Fibroblast of skin of left quadriceps (primary cell): ENCODE data around the gene TNF.
"Not testable (repeated sequence)": the region's sequence is repeated elsewhere in the genome, so short reads cannot be mapped to it uniquely, and the experiment has no call there.

ENCODE experiments used
- DNase-seq, 2 experiments: peaks; one replicate each; pipeline ENCODE4 v3.0.0-alpha.2; 2013; ENCODE audit warnings: low read depth in 2 of 2

Gene TNF

GRCh38 chr6:31544676-31545075 lies 30.7 kb upstream of the TNF start:
- no peak for DNase-seq

- DNase-seq, result no peak
Observed at GRCh38 chr6:31545291-31545690, 30.1 kb upstream of the TNF start.

DNA sequence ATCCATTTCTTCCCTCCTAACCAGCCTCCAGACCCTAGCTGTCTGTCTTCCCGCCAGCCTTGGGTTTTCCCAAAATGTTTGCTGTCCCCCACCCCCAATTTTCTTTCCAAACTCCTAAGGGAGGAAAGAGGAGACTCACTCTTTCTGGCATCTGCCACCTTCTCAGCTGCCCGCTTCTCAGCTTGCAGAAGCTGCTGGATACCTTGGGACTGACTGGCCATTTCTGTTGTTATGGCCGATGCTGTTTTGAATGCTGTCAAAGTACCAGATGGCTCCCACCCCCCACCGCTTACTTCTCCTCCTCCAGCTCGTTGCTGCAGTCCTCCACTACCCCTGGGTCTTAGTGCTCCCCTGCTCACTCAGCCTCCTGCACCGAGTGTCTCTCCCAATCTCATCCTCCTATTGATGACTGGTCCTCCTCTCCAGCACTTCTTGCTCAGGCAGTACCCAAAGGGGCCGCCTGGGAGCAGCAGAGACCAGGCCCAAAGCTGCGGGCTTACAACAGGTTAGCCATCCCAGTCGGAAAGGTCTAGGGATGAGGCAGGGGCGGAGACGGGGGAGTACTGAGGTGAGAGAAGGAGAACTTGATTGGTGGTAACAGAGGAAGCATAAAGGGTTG lies 28.9 kb upstream of the TNF start, which contains the start of gene ATP6V1G2:
ATP6V1G2 (minus strand) TSS at position 270 of the 619 bp plus-strand sequence; CDS start at position 221, 49 bp downstream.
- peak; percentile 88 for DNase-seq

DNA sequence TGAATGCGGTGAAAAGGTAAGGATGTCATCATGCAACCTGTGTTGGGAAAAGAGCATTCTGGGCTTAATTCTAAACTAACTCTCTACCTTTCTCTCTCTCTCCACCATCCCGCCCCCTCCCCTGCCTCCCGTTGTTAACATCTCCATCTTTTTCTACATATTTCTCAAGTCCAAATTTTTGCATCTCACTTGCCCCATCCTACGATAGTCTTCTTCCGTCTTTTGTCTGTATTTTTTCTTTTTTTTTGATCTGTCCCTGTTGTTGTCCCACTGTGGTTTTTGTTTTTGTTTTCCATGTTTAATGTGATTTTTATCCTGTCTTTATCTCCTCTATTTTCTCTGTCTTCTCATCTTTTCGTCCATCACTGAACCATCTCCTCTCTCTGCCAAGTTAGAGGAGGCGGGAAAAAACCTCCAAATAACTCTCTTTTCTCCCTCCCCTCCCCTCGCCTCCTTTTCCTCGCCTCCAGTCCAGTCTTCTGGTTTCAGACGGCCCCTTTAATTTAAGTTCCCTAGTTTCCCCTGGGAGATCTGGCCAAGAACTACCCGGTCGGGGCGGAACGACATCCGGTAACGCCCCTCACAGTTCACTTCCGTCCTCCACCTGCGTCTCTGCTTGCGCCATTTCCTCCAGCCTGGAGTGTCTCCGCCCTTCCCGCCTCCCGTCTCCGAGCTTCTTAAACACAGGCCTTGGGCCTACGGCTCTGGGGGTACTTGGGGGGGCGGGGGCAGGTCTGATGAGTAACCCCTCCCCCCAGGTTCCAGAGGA lies 28.2 kb upstream of the TNF start, which contains the start of gene NFKBIL1:
NFKBIL1 (plus strand) TSS at position 651 of the 769 bp plus-strand sequence; CDS start at position 738, 87 bp downstream.
- DNase-seq, result peak; percentile 96 to 97

DNA sequence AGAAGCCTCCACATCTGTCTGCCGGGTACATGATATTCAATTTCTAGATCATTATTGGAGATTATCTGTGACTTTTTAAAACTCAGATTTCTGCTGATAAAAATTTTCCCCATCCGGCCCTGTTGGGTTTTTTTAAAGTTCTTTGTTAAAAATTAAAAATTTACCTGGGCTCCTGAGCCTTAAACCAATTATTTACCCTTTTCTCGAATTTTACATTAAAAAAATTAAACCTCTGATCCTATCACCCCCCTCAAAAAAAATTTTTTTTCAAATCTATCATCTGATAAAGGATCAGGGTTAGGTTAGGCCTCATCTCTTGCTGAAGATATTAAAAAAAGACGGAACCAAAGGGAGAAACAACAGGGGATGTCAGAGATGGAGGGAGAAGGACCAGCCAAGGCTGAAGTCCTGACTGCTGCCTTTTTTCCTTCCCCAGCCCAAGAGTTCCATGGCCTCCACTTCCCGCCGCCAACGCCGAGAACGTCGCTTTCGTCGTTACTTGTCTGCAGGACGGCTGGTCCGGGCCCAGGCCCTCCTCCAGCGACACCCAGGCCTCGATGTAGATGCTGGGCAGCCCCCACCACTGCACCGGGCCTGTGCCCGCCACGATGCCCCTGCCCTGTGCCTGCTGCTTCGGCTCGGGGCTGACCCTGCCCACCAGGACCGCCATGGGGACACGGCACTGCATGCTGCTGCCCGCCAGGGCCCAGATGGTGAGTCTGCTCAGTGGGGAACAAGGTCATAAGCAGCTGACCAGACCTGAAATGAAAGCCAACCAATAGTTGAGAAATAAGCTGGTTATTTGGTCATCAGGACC lies 27.4 kb upstream of the TNF start:
- DNase-seq, result no peak

DNA sequence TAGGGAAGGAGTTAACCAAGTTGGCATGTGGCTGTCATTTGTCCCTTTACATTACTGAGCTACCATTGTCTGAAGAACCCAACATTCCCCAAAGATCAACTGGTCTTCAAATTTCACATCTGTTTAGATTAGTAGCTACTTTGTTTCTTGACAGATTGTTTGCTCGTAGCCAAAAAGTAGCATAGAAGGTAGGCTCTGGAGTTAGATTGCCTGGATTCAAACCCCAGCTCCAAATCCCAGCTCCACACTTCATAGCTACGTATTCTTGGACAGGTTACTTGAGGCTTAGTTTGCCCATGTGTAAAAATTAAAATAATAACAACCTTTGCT lies 26.9 kb upstream of the TNF start:
- no peak for DNase-seq

GRCh38 chr6:31551371-31551770 lies 24.0 kb upstream of the TNF start:
- DNase-seq, result not testable (repeated sequence)

DNA sequence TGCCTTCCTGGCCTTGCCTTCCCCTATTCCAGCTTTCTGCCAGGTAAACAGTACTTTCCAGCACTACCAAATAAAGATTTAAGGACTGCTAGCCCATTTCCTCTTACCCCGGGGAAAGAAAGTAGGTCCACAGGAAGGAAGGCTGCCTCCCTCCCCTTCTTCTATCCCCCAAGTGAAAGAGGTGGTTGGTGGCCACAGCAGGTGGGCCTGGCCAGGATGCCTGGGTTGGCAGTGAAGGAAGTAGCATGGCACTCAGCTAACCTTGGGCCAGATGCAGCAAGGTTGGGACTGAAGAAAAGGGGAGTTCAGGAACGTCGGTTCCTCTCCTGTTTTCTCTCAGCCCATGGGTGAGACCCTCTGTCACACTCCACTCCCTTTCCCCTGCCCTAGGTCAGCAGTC lies 19.1 kb upstream of the TNF start:
- DNase-seq, result no peak

GRCh38 chr6:31557443-31558317 lies 17.7 kb upstream of the TNF start:
- DNase-seq, result no peak

DNA sequence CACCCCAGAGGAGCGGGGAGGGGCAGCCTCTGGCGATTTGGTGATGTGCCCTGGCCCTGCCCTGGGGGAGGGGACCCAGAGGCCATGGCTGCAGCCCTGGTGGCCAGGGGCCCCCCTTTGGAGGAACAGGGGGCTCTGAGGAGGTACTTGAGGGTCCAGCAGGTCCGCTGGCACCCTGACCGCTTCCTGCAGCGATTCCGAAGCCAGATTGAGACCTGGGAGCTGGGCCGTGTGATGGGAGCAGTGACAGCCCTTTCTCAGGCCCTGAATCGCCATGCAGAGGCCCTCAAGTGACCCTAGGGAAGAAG lies 17.1 kb upstream of the TNF start:
- no peak for DNase-seq

- DNase-seq, result no peak
Observed at GRCh38 chr6:31558631-31559500, 16.5 kb upstream of the TNF start.

GRCh38 chr6:31559606-31559957 lies 15.8 kb upstream of the TNF start:
- no peak for DNase-seq

DNA sequence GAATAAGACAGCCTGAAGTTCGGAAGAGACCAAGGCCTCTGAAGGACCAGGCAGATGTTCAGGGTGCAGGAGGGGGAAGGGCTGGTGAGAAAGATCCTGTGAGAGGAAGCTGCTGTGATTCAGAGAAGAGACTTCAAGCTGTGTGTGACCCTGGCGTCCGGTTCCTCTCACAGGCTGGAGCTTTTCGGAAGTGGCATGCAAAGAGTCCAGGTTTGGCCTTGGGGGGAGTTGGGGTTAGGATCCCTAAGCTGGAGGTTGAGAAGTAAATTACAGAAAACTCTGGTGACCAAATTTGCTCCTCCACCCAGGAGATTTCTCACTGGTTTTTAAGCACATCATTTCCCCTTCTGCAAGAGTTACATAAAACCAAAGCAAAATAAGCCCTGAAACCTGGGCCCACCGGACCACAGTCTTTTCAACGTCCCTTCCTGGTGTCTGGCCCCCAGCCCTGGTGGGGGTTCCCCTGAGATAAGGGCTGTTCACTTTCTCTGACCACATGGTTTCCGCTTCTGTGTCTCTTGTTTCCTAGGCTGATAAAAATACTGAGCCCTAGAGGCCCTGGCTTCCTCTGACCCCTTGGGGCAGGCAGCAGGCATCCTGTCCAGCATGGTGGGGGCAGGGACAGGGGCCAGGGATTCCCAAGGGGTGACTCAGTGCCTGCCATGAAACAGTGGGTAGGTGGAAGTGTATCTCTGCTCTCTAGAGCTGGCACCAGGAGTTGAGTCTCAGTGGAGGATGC lies 15.2 kb upstream of the TNF start:
- DNase-seq, result no peak

DNA sequence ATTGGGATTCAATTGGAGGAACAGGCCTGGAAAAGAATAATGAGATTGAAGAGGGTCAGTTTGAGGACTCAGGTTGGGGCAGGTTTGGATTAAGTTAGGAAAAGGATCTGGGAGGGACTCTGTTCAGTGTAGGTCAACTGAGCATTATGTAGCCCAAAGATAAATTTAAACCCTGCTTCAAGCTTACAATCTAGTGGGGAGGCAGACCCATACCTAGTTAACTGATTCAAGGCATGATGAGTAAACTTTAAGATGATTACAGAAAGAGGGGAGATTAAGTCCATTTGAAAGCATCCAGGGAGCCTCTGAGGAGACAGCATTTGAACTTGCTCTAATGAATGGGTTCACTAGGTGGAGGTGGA lies 14.7 kb upstream of the TNF start:
- DNase-seq, result no peak

- no peak for DNase-seq
Observed at GRCh38 chr6:31567531-31568370, 7.6 kb upstream of the TNF start.

- DNase-seq, result no peak
Observed at GRCh38 chr6:31568537-31568961, 6.8 kb upstream of the TNF start.

- DNase-seq, result no peak
Observed at GRCh38 chr6:31569861-31570536, 5.4 kb upstream of the TNF start.

GRCh38 chr6:31572041-31572911 lies 3.1 kb upstream of the TNF start, which contains the start of gene LTA:
Gene LTA, plus strand, starts transcription at chr6:31572289. Its CDS starts 454 bp downstream, at chr6:31572743.
- no peak for DNase-seq
